ENCODE measurements around the gene AP1G2.
"Not testable (repeated sequence)": the region's sequence is repeated elsewhere in the genome, so short reads cannot be mapped to it uniquely, and the experiment has no call there.

AP1G2 gene

DNA sequence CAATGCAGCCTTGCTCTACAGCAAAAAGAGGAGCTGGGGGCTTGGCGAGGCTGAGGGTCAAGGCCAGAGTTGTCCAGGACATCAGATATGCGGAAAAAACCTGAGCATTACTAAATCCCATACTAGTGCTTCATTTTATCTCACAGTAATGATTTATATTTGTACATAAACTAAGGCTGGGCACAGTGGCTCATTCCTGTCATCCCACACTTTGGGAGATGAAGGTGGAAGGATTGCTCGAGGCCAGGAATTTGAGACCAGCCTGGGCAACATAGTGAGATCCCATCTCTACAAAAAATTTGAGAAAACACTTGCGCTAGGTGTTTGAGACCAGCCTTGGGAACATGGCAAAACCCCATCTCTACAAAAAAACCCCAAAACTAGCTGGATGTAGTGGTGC, 22.6 kb upstream of the AP1G2 start:
- no peak for DNase-seq

GRCh38 chr14:23589606-23590005, 22.0 kb upstream of the AP1G2 start:
- no peak for DNase-seq

DNA sequence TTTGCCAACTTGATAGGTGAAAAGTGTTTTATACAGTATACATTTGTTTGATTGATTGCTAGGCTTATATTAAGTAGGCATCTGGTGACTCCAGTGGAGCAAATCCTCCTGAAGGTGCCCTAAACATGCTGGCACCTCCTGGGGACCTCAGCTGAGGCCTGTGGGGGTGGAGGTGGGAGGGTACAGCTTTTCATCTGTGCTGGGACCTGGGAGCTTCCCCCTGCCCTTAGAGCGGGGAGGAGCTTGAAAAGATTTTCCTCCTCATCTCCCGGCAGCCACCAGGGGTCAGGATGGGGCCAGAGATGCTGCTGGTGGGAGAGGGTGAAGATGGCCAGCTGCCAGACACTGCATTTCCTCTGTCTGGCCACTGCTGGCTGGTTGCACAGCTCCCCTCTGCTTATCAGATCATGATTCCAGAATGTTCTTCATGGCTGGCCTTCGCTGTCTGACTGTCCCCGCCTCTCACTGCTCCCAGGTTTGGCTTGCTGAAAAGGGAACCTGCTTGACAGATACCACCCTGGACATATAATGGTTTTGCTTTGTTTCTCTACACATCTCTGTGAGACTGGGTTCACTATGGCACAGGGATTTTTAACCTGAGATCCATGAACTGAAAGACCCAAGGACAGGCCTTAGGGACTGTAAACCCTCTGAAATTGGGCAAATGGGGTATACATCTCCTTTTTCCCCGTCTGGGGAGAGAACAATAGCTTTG, 21.4 kb upstream of the AP1G2 start:
- peak; percentile 94 for DNase-seq

DNA sequence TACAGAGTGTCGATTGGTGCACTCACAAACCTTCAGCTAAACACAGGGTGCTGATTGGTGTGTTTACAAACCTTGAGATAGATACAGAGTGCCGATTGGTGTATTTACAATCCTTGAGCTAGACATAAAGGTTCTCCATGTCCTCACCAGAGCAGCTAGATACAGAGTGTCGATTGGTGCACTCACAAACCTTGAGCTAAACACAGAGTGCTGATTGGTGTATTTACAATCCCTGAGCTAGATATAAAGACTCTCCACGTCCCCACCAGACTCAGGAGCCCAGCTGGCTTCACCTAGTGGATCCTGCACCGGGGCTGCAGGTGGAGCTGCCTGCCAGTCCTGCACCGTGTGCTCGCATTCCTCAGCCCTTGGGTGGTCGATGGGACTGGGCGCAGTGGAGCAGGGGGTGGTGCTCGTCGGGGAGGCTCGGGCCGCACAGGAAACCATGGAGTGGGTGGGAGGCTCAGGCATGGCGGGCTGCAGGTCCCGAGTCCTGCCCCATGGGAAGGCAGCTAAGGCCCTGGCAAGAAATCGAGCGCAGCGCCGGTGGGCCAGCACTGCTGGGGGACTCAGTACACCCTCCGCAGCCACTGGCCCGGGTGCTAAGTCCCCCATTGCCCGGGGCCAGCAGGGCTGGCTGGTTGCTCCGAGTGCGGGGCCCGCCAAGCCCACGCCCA, 17.1 kb upstream of the AP1G2 start:
- DNase-seq, result not testable (repeated sequence)

DNA sequence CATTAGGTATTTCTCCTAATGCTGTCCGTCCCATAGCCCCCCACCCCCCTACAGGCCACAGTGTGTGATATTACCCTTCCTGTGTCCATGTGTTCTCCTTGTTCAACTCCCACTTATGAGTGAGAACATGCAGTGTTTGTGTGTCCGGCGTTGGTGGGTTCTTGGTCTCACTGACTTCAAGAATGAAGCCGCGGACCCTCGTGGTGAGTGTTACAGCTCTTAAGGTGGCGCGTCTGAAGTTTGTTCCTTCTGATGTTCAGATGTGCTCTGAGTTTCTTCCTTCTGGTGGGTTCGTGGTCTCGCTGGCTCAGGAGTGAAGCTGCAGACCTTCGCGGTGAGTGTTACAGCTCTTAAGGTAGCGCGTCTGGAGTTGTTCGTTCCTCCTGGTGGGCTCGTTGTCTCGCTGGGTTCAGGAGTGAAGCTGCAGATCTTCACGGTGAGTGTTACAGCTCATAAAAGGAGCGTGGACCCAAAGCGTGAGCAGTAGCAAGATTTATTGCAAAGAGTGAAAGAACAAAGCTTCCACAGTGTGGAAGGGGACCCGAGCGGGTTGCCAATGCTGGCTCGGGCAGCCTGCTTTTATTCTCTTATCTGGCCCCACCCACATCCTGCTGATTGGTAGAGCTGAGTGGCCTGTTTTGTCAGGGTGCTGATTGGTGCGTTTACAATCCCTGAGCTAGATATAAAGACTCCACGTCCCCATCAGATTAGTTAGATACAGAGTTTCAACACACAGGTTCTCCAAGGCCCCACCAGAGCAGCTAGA, 16.4 kb upstream of the AP1G2 start:
- not testable (repeated sequence) for DNase-seq

- DNase-seq, result no peak
These were observed 15.5 kb upstream of the AP1G2 start for GRCh38 chr14:23582906-23583760.

DNA sequence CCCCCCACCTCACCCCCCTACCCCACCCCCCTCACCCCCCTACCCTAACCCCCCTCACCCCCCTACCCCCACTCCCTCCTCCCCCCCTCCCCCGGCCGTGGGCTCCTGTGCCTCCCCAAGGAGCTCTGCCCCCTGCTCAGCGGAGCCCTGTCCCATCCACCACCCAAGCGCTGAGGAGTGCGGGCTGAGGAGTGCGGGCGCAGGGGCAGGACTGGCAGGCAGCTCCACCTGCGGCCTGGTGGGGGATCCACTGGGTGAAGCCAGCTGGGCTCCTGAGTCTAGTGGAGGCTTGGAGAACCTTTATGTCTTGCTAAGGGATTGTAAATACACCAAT, 13.3 kb upstream of the AP1G2 start:
- no peak for DNase-seq

- DNase-seq, result no peak
These were observed 12.7 kb upstream of the AP1G2 start for GRCh38 chr14:23580152-23580926.

GRCh38 chr14:23579739-23580138, 12.1 kb upstream of the AP1G2 start:
- no peak for DNase-seq

- no peak for DNase-seq
These were observed 11.7 kb upstream of the AP1G2 start for GRCh38 chr14:23579311-23579630.

- DNase-seq, result peak; percentile 32
These were observed 11.1 kb upstream of the AP1G2 start, which contains the start of gene JPH4 for GRCh38 chr14:23578560-23579310. Gene JPH4, minus strand, starts transcription at chr14:23578790. Its CDS starts 1,337 bp downstream, at chr14:23577453.

DNA sequence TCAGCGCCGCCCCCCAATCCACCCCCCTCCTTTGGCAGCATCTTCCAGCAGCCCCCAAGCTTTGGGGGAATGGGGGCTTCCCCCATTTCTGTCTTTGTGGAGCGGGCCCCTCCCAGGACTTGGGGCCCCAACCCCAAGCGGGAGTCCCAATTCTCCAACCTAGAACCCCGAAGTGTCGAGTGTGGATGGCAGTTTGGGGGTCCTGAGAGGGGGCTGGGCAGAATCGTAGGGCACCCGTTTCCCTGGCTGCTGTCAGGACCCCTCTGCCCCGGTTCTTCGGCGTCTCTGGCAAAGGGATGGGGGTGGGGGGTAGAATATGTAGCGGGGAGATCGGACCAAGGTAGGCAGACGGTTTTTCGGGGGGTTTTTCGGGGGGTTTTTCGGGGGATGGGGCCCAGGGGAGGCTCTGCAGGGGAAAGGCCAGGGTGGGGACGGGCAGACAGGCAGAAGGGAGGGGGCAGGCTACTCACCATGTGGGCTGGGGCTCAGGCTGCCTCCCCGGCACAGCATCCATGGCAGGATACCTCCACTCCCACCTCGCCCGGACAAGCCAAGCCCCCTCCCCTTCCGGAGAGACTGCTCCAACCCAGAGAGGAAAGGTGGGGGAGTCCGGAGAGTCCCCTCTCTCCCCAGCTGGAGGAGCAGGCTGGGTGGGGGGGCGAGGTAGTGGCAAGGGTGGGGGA, 10.3 kb upstream of the AP1G2 start:
- no peak for DNase-seq

- peak; percentile 30 for DNase-seq
These were observed 9.6 kb upstream of the AP1G2 start for GRCh38 chr14:23577004-23577681.

- DNase-seq, result peak; percentile 80
These were observed 5.9 kb upstream of the AP1G2 start for GRCh38 chr14:23573384-23574015.

GRCh38 chr14:23572836-23573235, 5.2 kb upstream of the AP1G2 start:
- no peak for DNase-seq

GRCh38 chr14:23572524-23572828, 4.9 kb upstream of the AP1G2 start:
- no peak for DNase-seq

- DNase-seq, result no peak
These were observed 4.3 kb upstream of the AP1G2 start for GRCh38 chr14:23571701-23572523.

DNA sequence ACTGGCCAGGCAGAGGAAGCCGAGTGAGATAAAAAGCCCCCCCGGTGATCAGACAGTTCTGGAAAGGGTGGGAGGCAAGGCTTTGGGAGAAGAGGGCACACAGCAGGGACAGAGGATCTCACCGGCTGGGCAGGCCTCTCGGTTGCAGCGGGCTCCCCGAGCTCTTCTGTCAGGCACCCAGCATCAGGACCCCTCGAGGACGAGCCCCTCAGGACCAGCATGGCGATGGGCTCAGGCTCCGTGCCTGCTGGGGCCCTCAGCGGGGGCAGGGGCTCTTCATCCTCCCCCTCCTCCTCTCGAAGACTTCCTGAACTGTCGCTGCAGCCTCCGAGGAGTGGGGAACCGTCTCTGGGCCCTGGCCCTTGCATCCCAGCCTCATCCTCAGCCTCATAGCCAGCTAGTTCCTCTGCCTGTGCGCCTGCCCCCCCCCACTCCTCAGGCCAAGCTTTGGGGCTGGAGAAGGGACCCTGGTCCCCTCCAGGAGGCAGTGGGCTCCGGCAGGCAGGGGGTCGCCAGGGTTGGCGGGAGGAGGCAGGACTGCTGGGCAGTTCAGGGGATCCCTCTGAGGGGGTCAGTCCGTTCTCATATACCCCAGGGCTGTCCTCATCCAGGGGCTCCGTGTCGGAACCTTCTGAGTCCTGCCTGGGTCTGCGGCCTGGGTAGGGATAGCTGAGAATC, 3.4 kb upstream of the AP1G2 start:
- DNase-seq, result no peak
